Measurements from ENCODE around the gene PPP2R1A.

PPP2R1A gene

GRCh38 chr19:52227980-52228379, 38.1 kb downstream of the PPP2R1A start:
- Histone ChIP-seq H3K9me3 (replicated peaks; ENCODE audit: insufficient read depth, low read length) (no peaks in the 10 kb centered on the region), H3K27ac (ENCODE audit: low read length) (no peak overlapping the region), H3K27me3 (replicated peaks; ENCODE audit: insufficient read depth, low read length) (no peaks in the 10 kb centered on the region), H3K4me2 (ENCODE audit: low read depth, low read length) (no peak overlapping the region), H3K9ac (ENCODE audit: low read length) (no peak overlapping the region), H3K36me3 (replicated peaks; ENCODE audit: insufficient read depth, low read length) (peaks cover 27% of the 10 kb centered on the region), H2AFZ (ENCODE audit: low read length) (no peak overlapping the region), H3K79me2 (ENCODE audit: low read length) (no peaks in the 10 kb centered on the region), H3F3A (ENCODE audit: insufficient read depth, low read length) (no peaks in the 10 kb centered on the region), H3K9me2 (replicated peaks; ENCODE audit: insufficient read depth, low read length) (no peaks in the 10 kb centered on the region), H3K4me1 (ENCODE audit: low read length) (no peaks in the 10 kb centered on the region), H3K4me3 (ENCODE audit: low read length) (no peak overlapping the region), H4K20me1 (ENCODE audit: insufficient read depth, low read length) (no peaks in the 10 kb centered on the region)
- TF ChIP-seq EZH2phosphoT487 (IDR thresholded peaks at IDR 0.05; ENCODE audit: low read length), result no peak
- DNase-seq, result no peak

- Histone ChIP-seq H3K9me3 (replicated peaks; ENCODE audit: insufficient read depth, low read length) (no peaks in the 10 kb centered on the region), H3F3A (ENCODE audit: insufficient read depth, low read length) (no peaks in the 10 kb centered on the region), H4K20me1 (ENCODE audit: insufficient read depth, low read length) (no peaks in the 10 kb centered on the region), H3K9me2 (replicated peaks; ENCODE audit: insufficient read depth, low read length) (no peaks in the 10 kb centered on the region), H3K4me1 (ENCODE audit: low read length) (no peaks in the 10 kb centered on the region), H3K36me3 (replicated peaks; ENCODE audit: insufficient read depth, low read length) (peaks cover 20% of the 10 kb centered on the region), H3K9ac (ENCODE audit: low read length) (no peak overlapping the region), H3K79me2 (ENCODE audit: low read length) (no peaks in the 10 kb centered on the region), H3K27ac (ENCODE audit: low read length) (no peak overlapping the region), H2AFZ (ENCODE audit: low read length) (no peak overlapping the region), H3K4me3 (ENCODE audit: low read length) (no peak overlapping the region), H3K4me2 (ENCODE audit: low read depth, low read length) (no peak overlapping the region), H3K27me3 (replicated peaks; ENCODE audit: insufficient read depth, low read length) (no peaks in the 10 kb centered on the region)
- TF ChIP-seq EZH2phosphoT487 (IDR thresholded peaks at IDR 0.05; ENCODE audit: low read length) (no peak), CTCF (IDR thresholded peaks at IDR 0.05; ENCODE audit: low read length) (no peak)
- DNase-seq, result no peak
Measured at GRCh38 chr19:52229524-52229923, 39.7 kb downstream of the PPP2R1A start.

GRCh38 chr19:52230685-52231084, 40.8 kb downstream of the PPP2R1A start:
- no peak overlapping the region for H2AFZ ChIP-seq (ENCODE audit: low read length)
- H3K36me3 ChIP-seq (replicated peaks; ENCODE audit: insufficient read depth, low read length), result peaks cover 15% of the 10 kb centered on the region
- H3K79me2 ChIP-seq (ENCODE audit: low read length), result no peaks in the 10 kb centered on the region
- no peak overlapping the region for H3K4me2 ChIP-seq (ENCODE audit: low read depth, low read length)
- H3F3A ChIP-seq (ENCODE audit: insufficient read depth, low read length), result no peaks in the 10 kb centered on the region
- no peak overlapping the region for H3K9ac ChIP-seq (ENCODE audit: low read length)
- no peak for TF ChIP-seq EZH2 (optimal IDR thresholded peaks at IDR 0.05; ENCODE audit: low read depth, low read length)
- TF ChIP-seq CTCF (IDR thresholded peaks at IDR 0.05; ENCODE audit: low read length), result no peak
- TF ChIP-seq EZH2phosphoT487 (IDR thresholded peaks at IDR 0.05; ENCODE audit: low read length), result no peak
- no peaks in the 10 kb centered on the region for H4K20me1 ChIP-seq (ENCODE audit: insufficient read depth, low read length)
- H3K4me3 ChIP-seq (ENCODE audit: low read length), result no peak overlapping the region
- no peaks in the 10 kb centered on the region for H3K4me1 ChIP-seq (ENCODE audit: low read length)
- no peak overlapping the region for H3K27ac ChIP-seq (ENCODE audit: low read length)
- no peaks in the 10 kb centered on the region for H3K9me3 ChIP-seq (replicated peaks; ENCODE audit: insufficient read depth, low read length)
- H3K9me2 ChIP-seq (replicated peaks; ENCODE audit: insufficient read depth, low read length), result no peaks in the 10 kb centered on the region
- H3K27me3 ChIP-seq (replicated peaks; ENCODE audit: insufficient read depth, low read length), result no peaks in the 10 kb centered on the region
- DNase-seq, result no peak

- H3K9ac ChIP-seq (ENCODE audit: low read length), result no peak overlapping the region
- no peaks in the 10 kb centered on the region for H4K20me1 ChIP-seq (ENCODE audit: insufficient read depth, low read length)
- no peaks in the 10 kb centered on the region for H3K9me2 ChIP-seq (replicated peaks; ENCODE audit: insufficient read depth, low read length)
- H3K79me2 ChIP-seq (ENCODE audit: low read length), result no peaks in the 10 kb centered on the region
- H3K4me1 ChIP-seq (ENCODE audit: low read length), result no peaks in the 10 kb centered on the region
- peaks cover 10% of the 10 kb centered on the region; the same call in 1 of the 2 replicates for H3K36me3 ChIP-seq (replicated peaks; ENCODE audit: insufficient read depth, low read length)
- DNase-seq, result no peak
- H3K4me3 ChIP-seq (ENCODE audit: low read length), result no peak overlapping the region
- no peak overlapping the region for H3K4me2 ChIP-seq (ENCODE audit: low read depth, low read length)
- H2AFZ ChIP-seq (ENCODE audit: low read length), result no peak overlapping the region
- H3K27me3 ChIP-seq (replicated peaks; ENCODE audit: insufficient read depth, low read length), result no peaks in the 10 kb centered on the region
- no peaks in the 10 kb centered on the region for H3K9me3 ChIP-seq (replicated peaks; ENCODE audit: insufficient read depth, low read length)
- H3K27ac ChIP-seq (ENCODE audit: low read length), result no peak overlapping the region
- TF ChIP-seq EZH2 (optimal IDR thresholded peaks at IDR 0.05; ENCODE audit: low read depth, low read length) (no peak), EZH2phosphoT487 (IDR thresholded peaks at IDR 0.05; ENCODE audit: low read length) (no peak), CTCF (IDR thresholded peaks at IDR 0.05; ENCODE audit: low read length) (no peak)
- H3F3A ChIP-seq (ENCODE audit: insufficient read depth, low read length), result no peaks in the 10 kb centered on the region
Measured at GRCh38 chr19:52231154-52231910, 41.5 kb downstream of the PPP2R1A start.
